Measurements from ENCODE around the gene ZNF764. TPM values are rescaled to one million over a fixed set of nuclear protein-coding genes. Genes with fewer than 3 reads are reported as not detected.

Gene ZNF764
- total RNA-seq, 4 donors from 2014 or later: 4.7 to 8.3 (median 7.2) TPM

- Histone ChIP-seq H3K4me3 (no peak overlapping the region), H3K27me3 (no peaks in the 10 kb centered on the region), H3K9me3 (no peaks in the 10 kb centered on the region), H3K36me3 (no peaks in the 10 kb centered on the region), H3K4me1 (no peaks in the 10 kb centered on the region), H3K27ac (no peak overlapping the region)
- TF ChIP-seq CTCF (IDR thresholded peaks at IDR 0.05) (no peak), POLR2A (IDR thresholded peaks at IDR 0.05) (no peak)
- intact Hi-C loops (cut with DNase I): no loop called here
- WGBS, 2 donors: 56 to 100% methylated on average over 1 to 3 of the region's 4 CpGs
- no peak for DNase-seq
Observed at GRCh38 chr16:30510376-30510938, 47.7 kb downstream of the ZNF764 start.

GRCh38 chr16:30509081-30509765 is 49.0 kb downstream of the ZNF764 start:
- Histone ChIP-seq H3K36me3 (no peaks in the 10 kb centered on the region), H3K4me3 (no peak overlapping the region), H3K27me3 (no peaks in the 10 kb centered on the region), H3K9me3 (no peaks in the 10 kb centered on the region), H3K27ac (no peak overlapping the region), H3K4me1 (no peaks in the 10 kb centered on the region)
- TF ChIP-seq CTCF (IDR thresholded peaks at IDR 0.05) (no peak), POLR2A (IDR thresholded peaks at IDR 0.05) (no peak)
- 52 to 72% methylated on average over 3 to 4 of the region's 4 CpGs for WGBS, 2 donors
- DNase-seq: no peak
- intact Hi-C loops (cut with DNase I): no loop called here

Small RNAs within 50 kb of the gene (small RNA-seq; reads per million reads assigned to genes)
- gene AC093249.4: 0 reads per million in 4 donors
- gene MIR4518: 0 reads per million in 4 donors

Other genes with a start within 250 kb of the ZNF764 start
- gene CD2BP2, start 203.1 kb downstream of the ZNF764 start, total RNA-seq: 10 to 100 TPM; 21.9 to 38.0 (median 28.5) TPM
- gene TBC1D10B, start 187.9 kb downstream of the ZNF764 start, total RNA-seq: 10 to 100 TPM; 21.9 to 33.9 (median 26.1) TPM
- gene MYL11, start 183.6 kb downstream of the ZNF764 start, total RNA-seq: not detected
- gene SEPTIN1, start 175.8 kb downstream of the ZNF764 start, total RNA-seq: 1 to 10 TPM; 1.2 to 7.1 (median 2.7) TPM
- gene ZNF48, start 163.0 kb downstream of the ZNF764 start, total RNA-seq: 1 to 10 TPM; 2.8 to 5.9 (median 4.5) TPM
- 10 to 100 TPM in 1 of 4 donors, 1 to 10 TPM in 3; 3.7 to 15.1 (median 7.0) TPM for gene ZNF771, start 150.8 kb downstream of the ZNF764 start, total RNA-seq
- gene DCTPP1, start 128.3 kb downstream of the ZNF764 start, total RNA-seq: 10 to 100 TPM in 3 of 4 donors, 1 to 10 TPM in 1; 7.4 to 28.6 (median 22.7) TPM
- gene SEPHS2, start 112.5 kb downstream of the ZNF764 start, total RNA-seq: 10 to 100 TPM; 17.7 to 23.5 (median 19.7) TPM
- 1 to 10 TPM; 1.3 to 4.4 (median 2.4) TPM for gene ITGAL, start 85.6 kb downstream of the ZNF764 start, total RNA-seq
- gene ZNF768, start 31.8 kb downstream of the ZNF764 start, total RNA-seq: 10 to 100 TPM; 13.6 to 24.5 (median 20.6) TPM
- 10 to 100 TPM in 1 of 4 donors, 1 to 10 TPM in 3; 7.2 to 12.4 (median 8.3) TPM for gene ZNF747, start 23.5 kb downstream of the ZNF764 start, total RNA-seq
- gene ZNF688, start 13.3 kb upstream of the ZNF764 start, total RNA-seq: 10 to 100 TPM in 2 of 4 donors, 1 to 10 TPM in 2; 5.4 to 15.3 (median 10.2) TPM
- gene ZNF785, start 27.3 kb upstream of the ZNF764 start, total RNA-seq: 10 to 100 TPM in 1 of 4 donors, 1 to 10 TPM in 3; 2.7 to 10.9 (median 5.6) TPM
- gene ZNF689, start 52.0 kb upstream of the ZNF764 start, total RNA-seq: 1 to 10 TPM; 2.0 to 6.7 (median 3.8) TPM
- 10 to 100 TPM; 16.6 to 21.8 (median 20.3) TPM for gene PRR14, start 92.6 kb upstream of the ZNF764 start, total RNA-seq
- 10 to 100 TPM; 22.3 to 80.2 (median 45.3) TPM for gene FBRS, start 100.1 kb upstream of the ZNF764 start, total RNA-seq
- 10 to 100 TPM; 10.7 to 39.6 (median 26.1) TPM for gene SRCAP, start 140.8 kb upstream of the ZNF764 start, total RNA-seq
- 10 to 100 TPM; 18.6 to 27.8 (median 21.7) TPM for gene PHKG2, start 190.1 kb upstream of the ZNF764 start, total RNA-seq
- gene CFAP119, start 203.7 kb upstream of the ZNF764 start, total RNA-seq: 1 to 10 TPM in 3 of 4 donors, not detected in 1; 1.3 to 5.0 (median 3.4) TPM
- 10 to 100 TPM; 53.8 to 81.1 (median 73.4) TPM for gene RNF40, start 203.9 kb upstream of the ZNF764 start, total RNA-seq
- 10 to 100 TPM in 1 of 4 donors, 1 to 10 TPM in 3; 5.0 to 11.4 (median 6.2) TPM for gene ZNF629, start 228.8 kb upstream of the ZNF764 start, total RNA-seq

Measured in esophagus squamous epithelium (tissue), 5 donors.